Esophagus (tissue), 2 donors: ENCODE results near the gene MRPL46. TPM values are rescaled to one million over a fixed set of nuclear protein-coding genes. Genes with fewer than 3 reads are reported as not detected.
"Not testable (repeated sequence)": the region's sequence is repeated elsewhere in the genome, so short reads cannot be mapped to it uniquely, and the experiment has no call there.

Experiments
- H3K27ac ChIP-seq, 2 donors: one replicate each; pipeline ENCODE4 v1.5.1; 2013; ENCODE audit warnings: low read depth in 2 of 2, mild to moderate bottlenecking in 2 of 2, inconsistent platforms in 1 of 2, low read length in 1 of 2, moderate library complexity in 1 of 2
- H3K27me3 ChIP-seq, 2 donors: one replicate each; pipeline ENCODE4 v1.6.1; 2013; ENCODE audit warnings: low read length in 2 of 2, control low read depth in 1 of 2, mild to moderate bottlenecking in 1 of 2; ENCODE audit not compliant: insufficient read depth in 2 of 2, control insufficient read depth in 1 of 2
- H3K36me3 ChIP-seq, 2 donors: one replicate each; pipeline ENCODE4 v1.6.1; 2013; ENCODE audit warnings: low read length in 1 of 2; ENCODE audit not compliant: control insufficient read depth in 2 of 2, insufficient read depth in 2 of 2
- H3K4me1 ChIP-seq, 2 donors: one replicate each; pipeline ENCODE4 v1.6.1; 2013; ENCODE audit warnings: low read length in 1 of 2; ENCODE audit not compliant: control insufficient read depth in 2 of 2, insufficient read depth in 2 of 2
- H3K4me3 ChIP-seq, 2 donors: one replicate each; pipeline ENCODE4 v1.5.1; 2013; ENCODE audit warnings: low read length in 2 of 2, mild to moderate bottlenecking in 2 of 2, low read depth in 1 of 2, moderate library complexity in 1 of 2
- H3K9me3 ChIP-seq, 2 donors: one replicate each; pipeline ENCODE4 v1.6.1; 2013; ENCODE audit warnings: mild to moderate bottlenecking in 2 of 2, low read depth in 1 of 2, low read length in 1 of 2, moderate library complexity in 1 of 2; ENCODE audit not compliant: control insufficient read depth in 2 of 2, insufficient read depth in 1 of 2
- WGBS, 2 donors: extraction: QIAGEN DNeasy Blood & Tissue Kit; methylation state at CpG; one replicate each; pipeline ENCODE4 v1.1.7; 2013; 5-methylcytosine and 5-hydroxymethylcytosine counted together
- polyA plus RNA-seq, 2 donors: library from polyadenylated mRNA; stranded (reverse); fragments of 200-250 nt; gene quantifications; one replicate each; pipeline ENCODE4 v1.2.3, GENCODE V29; 2013
- donor health status: healthy with polysubstance abuse.
- donor health status: Bipolar disorder and iron deficiency.

Gene MRPL46
- polyA plus RNA-seq, 2 donors = 18.2 to 42.8 TPM

- Histone ChIP-seq H3K4me3 (no peak overlapping the region), H3K4me1 (peaks cover 0 to 3% of the 10 kb centered on the region in 2 donors), H3K27ac (no peak overlapping the region), H3K27me3 (no peaks in the 10 kb centered on the region), H3K36me3 (no peaks in the 10 kb centered on the region), H3K9me3 (no peaks in the 10 kb centered on the region)
- WGBS, 2 donors = 88% methylated on average over 8 of the region's 8 CpGs
These were observed 17.6 kb downstream of the MRPL46 start for GRCh38 chr15:88449581-88449980.

- Histone ChIP-seq H3K27me3 (no peaks in the 10 kb centered on the region), H3K9me3 (no peaks in the 10 kb centered on the region), H3K4me1 (peaks cover 0 to 3% of the 10 kb centered on the region in 2 donors), H3K4me3 (no peak overlapping the region), H3K36me3 (no peaks in the 10 kb centered on the region), H3K27ac (no peak overlapping the region)
- 80 to 90% methylated on average over 5 of the region's 5 CpGs for WGBS, 2 donors
These were observed 18.2 kb downstream of the MRPL46 start for GRCh38 chr15:88448991-88449461.

GRCh38 chr15:88447741-88448140, 19.4 kb downstream of the MRPL46 start:
- Histone ChIP-seq H3K4me1 (peaks cover 0 to 3% of the 10 kb centered on the region in 2 donors), H3K27ac (no peak overlapping the region), H3K27me3 (peaks cover 0 to 2% of the 10 kb centered on the region in 2 donors), H3K9me3 (peaks cover 0 to 3% of the 10 kb centered on the region in 2 donors), H3K36me3 (no peaks in the 10 kb centered on the region), H3K4me3 (no peak overlapping the region)
- 83 to 86% methylated on average over 1 of the region's 1 CpG for WGBS, 2 donors

DNA sequence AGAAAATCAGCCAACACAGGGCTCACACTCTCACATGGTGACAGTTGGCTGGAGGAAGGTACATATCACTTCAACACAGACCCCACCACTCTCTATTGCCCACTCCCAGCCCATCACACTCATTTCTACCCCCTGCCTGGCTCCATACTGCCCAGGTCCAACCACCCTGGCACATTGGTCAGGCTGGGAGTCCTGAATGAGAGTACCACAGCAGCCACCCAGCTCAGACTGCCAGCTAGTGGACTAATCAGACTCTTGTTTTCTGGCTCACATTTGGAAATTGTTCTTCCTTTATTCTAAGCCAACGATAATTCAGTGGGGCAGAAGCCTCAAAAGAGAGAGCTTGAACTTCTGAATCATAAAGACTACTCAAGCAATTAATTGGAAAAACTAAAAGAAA, 20.0 kb downstream of the MRPL46 start:
- no peak overlapping the region for H3K27ac ChIP-seq
- H3K4me3 ChIP-seq = no peak overlapping the region
- whole genome bisulfite sequencing, 2 donors = 71 to 77% methylated on average over 1 of the region's 1 CpG
- peaks cover 0 to 2% of the 10 kb centered on the region in 2 donors for H3K27me3 ChIP-seq
- H3K4me1 ChIP-seq = peaks cover 0 to 3% of the 10 kb centered on the region in 2 donors
- peaks cover 0 to 3% of the 10 kb centered on the region in 2 donors for H3K9me3 ChIP-seq
- H3K36me3 ChIP-seq = no peaks in the 10 kb centered on the region

DNA sequence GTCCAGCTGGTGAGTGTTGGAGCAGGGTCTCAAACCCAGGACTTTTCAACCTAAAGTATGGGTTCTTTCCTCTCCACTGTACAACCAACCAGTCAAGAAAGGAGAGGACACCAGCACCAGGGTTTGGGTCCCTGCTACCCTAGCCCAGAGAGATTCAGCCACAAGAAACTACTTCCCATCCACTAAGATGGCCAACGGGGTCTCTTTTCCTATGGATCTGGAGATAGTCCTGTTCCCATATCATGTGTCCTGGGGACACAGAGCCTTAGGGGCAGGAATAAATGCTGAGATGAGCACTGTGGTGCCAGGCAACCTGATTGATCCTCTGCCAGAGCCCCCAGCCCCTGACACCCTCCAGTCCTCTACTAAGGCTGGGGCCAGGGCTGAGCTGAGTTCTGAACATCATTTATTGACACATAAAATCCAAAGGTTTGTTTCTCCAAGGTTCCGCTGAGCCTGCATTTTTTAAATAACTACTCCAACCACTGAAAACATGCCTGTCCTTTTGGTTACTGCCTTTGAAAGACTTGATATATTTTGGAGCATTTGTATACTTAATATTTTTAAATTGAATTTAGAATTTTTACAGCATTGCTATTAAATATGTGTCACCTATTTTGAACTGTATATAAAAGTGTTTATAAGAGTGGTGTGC, 26.0 kb downstream of the MRPL46 start:
- peaks cover 0 to 2% of the 10 kb centered on the region in 2 donors for H3K27me3 ChIP-seq
- 80 to 92% methylated on average over 2 of the region's 2 CpGs for WGBS, 2 donors
- no peaks in the 10 kb centered on the region for H3K4me1 ChIP-seq
- H3K4me3 ChIP-seq = no peak overlapping the region
- H3K27ac ChIP-seq = no peak overlapping the region
- no peaks in the 10 kb centered on the region for H3K36me3 ChIP-seq
- peaks cover 0 to 3% of the 10 kb centered on the region in 2 donors for H3K9me3 ChIP-seq

- H3K27ac ChIP-seq = no peak overlapping the region
- no peaks in the 10 kb centered on the region for H3K4me1 ChIP-seq
- peaks cover 0 to 3% of the 10 kb centered on the region in 2 donors for H3K9me3 ChIP-seq
- no peak overlapping the region for H3K4me3 ChIP-seq
- peaks cover 0 to 2% of the 10 kb centered on the region in 2 donors for H3K27me3 ChIP-seq
- H3K36me3 ChIP-seq = no peaks in the 10 kb centered on the region
- 57 to 67% methylated on average over 1 of the region's 1 CpG for WGBS, 2 donors
These were observed 27.2 kb downstream of the MRPL46 start for GRCh38 chr15:88440021-88440420.

GRCh38 chr15:88438181-88438580, 29.0 kb downstream of the MRPL46 start:
- 74 to 76% methylated on average over 5 of the region's 5 CpGs for WGBS, 2 donors
- H3K27me3 ChIP-seq = no peaks in the 10 kb centered on the region
- no peaks in the 10 kb centered on the region for H3K36me3 ChIP-seq
- H3K9me3 ChIP-seq = no peaks in the 10 kb centered on the region
- H3K4me1 ChIP-seq = no peaks in the 10 kb centered on the region
- no peak overlapping the region for H3K27ac ChIP-seq
- H3K4me3 ChIP-seq = no peak overlapping the region

DNA sequence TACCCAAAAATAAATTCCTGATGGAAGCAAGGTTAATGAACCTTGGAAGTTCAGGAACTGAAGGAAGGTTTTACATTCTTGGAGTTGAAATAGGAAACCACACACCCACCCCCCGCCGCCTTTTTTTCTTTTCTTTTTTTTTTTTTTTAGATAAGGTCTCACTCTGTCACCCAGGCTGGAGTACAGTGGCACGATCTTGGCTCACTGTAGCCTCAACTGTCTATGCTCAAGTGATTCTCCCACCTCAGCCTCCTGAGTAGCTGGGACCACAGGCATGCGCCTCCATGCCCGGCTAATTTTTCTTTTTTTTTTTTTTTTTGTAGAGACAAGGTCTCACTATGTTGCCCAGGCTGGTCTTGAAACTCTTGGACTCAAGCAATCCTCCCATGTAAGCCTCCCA, 33.1 kb downstream of the MRPL46 start:
- not testable (repeated sequence) for H3K4me3 ChIP-seq, H3K36me3 ChIP-seq, H3K4me1 ChIP-seq, H3K9me3 ChIP-seq, H3K27me3 ChIP-seq, H3K27ac ChIP-seq
- WGBS, 2 donors = 75 to 76% methylated on average over 5 of the region's 5 CpGs

GRCh38 chr15:88433046-88433685, 34.0 kb downstream of the MRPL46 start:
- no peaks in the 10 kb centered on the region for H3K27me3 ChIP-seq
- no peak overlapping the region for H3K4me3 ChIP-seq
- no peaks in the 10 kb centered on the region for H3K9me3 ChIP-seq
- no peaks in the 10 kb centered on the region for H3K36me3 ChIP-seq
- H3K27ac ChIP-seq = no peak overlapping the region
- H3K4me1 ChIP-seq = no peaks in the 10 kb centered on the region
- WGBS, 2 donors = 78 to 87% methylated on average over 7 of the region's 7 CpGs

GRCh38 chr15:88431441-88431840, 35.7 kb downstream of the MRPL46 start:
- Histone ChIP-seq H3K9me3 (no peaks in the 10 kb centered on the region), H3K4me3 (no peak overlapping the region), H3K27ac (no peak overlapping the region), H3K4me1 (no peaks in the 10 kb centered on the region), H3K27me3 (peaks cover 0 to 2% of the 10 kb centered on the region in 2 donors), H3K36me3 (no peaks in the 10 kb centered on the region)
- WGBS, 2 donors = 79 to 80% methylated on average over 10 of the region's 10 CpGs
